ENCODE data around the gene TGFBR3. TPM values are rescaled to one million over a fixed set of nuclear protein-coding genes. Genes with fewer than 3 reads are reported as not detected.

Gene TGFBR3
- total and polyA plus RNA-seq, 8 donors, result 4.2 to 689 (median 71.5) TPM

DNA sequence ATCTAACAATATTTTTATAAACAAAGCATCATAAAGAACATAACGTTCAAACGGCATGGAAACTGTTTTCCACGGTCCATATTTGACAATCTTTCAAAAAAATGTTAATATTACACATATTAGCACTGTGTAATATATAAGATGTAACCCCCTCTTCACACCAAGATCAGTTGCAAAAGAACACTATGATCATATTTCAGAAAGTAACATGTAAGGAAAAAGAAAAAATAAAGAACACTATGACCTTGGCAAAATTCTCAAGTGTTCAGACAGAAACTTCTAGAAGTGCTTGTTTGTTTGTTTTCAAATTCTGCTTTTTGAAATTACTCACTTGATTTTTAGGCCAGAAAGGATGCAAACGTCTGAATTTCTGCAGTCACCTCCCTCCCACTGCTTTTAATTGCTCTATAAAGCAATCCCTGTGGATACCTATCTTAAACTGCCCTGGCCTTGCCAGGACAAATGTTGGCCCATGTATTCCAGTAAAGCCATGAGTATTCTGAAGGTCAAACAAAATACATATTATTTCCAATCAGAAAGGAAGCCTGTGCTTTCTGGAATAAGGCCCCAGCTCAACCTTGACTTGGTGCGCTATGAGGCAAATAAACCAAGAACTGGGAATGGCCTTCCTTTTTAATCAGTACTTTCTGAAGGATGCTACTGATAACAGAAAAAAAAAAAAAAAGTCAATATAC is 68.6 kb downstream of the TGFBR3 start:
- H3K4me3 ChIP-seq, result no peak overlapping the region
- peak overlapping the region in 3 of 5 donors; percentile 42 to 54 (median 53) for H3K27ac ChIP-seq
- DNase-seq, result no peak
- 52 to 75% (median 66%) methylated on average over 5 of the region's 5 CpGs for WGBS, 5 donors
- H3K27me3 ChIP-seq, result no peaks in the 10 kb centered on the region
- TF ChIP-seq POLR2A (IDR thresholded peaks at IDR 0.05) (no peak), POLR2AphosphoS5 (IDR thresholded peaks at IDR 0.05) (no peak), EP300 (IDR thresholded peaks at IDR 0.05) (no peak)
- TF ChIP-seq, protein P1, sequence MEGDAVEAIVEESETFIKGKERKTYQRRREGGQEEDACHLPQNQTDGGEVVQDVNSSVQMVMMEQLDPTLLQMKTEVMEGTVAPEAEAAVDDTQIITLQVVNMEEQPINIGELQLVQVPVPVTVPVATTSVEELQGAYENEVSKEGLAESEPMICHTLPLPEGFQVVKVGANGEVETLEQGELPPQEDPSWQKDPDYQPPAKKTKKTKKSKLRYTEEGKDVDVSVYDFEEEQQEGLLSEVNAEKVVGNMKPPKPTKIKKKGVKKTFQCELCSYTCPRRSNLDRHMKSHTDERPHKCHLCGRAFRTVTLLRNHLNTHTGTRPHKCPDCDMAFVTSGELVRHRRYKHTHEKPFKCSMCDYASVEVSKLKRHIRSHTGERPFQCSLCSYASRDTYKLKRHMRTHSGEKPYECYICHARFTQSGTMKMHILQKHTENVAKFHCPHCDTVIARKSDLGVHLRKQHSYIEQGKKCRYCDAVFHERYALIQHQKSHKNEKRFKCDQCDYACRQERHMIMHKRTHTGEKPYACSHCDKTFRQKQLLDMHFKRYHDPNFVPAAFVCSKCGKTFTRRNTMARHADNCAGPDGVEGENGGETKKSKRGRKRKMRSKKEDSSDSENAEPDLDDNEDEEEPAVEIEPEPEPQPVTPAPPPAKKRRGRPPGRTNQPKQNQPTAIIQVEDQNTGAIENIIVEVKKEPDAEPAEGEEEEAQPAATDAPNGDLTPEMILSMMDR (IDR thresholded peaks at IDR 0.05), result no peak
- intact Hi-C loops (cut with DNase I; ENCODE audit: low total_unique reads), result no loop called here
- H3K9me3 ChIP-seq, result no peaks in the 10 kb centered on the region
- H3K4me1 ChIP-seq, result peaks cover 8 to 55% (median 36%) of the 10 kb centered on the region in 4 donors
- H3K36me3 ChIP-seq, result no peaks in the 10 kb centered on the region

DNA sequence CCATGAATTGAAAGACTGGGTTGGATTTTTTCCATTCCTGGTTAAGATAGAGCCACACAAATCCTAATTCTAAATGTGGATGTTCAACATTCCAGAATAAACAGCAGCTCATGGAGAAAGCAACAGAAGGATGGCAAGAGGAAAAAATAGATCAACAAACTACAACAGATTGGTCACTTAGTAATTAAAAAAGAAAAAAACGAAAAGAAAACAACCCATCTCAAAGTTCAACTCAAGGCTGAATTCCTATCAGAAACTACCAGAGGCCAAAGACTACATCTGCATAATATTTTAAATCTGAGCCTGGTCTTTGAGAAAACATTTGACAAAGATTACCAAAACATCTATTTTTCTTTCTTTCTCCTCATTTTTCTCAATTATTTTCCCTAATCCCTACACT is 69.9 kb downstream of the TGFBR3 start:
- Histone ChIP-seq H3K4me3 (no peak overlapping the region), H3K27ac (peak overlapping the region in 2 of 5 donors; percentile 23 to 54), H3K36me3 (no peaks in the 10 kb centered on the region), H3K4me1 (peaks cover 8 to 61% (median 36%) of the 10 kb centered on the region in 4 donors), H3K9me3 (no peaks in the 10 kb centered on the region), H3K27me3 (no peaks in the 10 kb centered on the region)
- WGBS, 5 donors, result 50 to 88% (median 63%) methylated on average over 1 of the region's 1 CpG
- DNase-seq, result no peak
- TF ChIP-seq POLR2A (IDR thresholded peaks at IDR 0.05) (no peak), EP300 (IDR thresholded peaks at IDR 0.05) (no peak), POLR2AphosphoS5 (IDR thresholded peaks at IDR 0.05) (no peak)
- TF ChIP-seq, protein P1 (IDR thresholded peaks at IDR 0.05), result no peak
- intact Hi-C loops (cut with DNase I; ENCODE audit: low total_unique reads), result no loop called here

DNA sequence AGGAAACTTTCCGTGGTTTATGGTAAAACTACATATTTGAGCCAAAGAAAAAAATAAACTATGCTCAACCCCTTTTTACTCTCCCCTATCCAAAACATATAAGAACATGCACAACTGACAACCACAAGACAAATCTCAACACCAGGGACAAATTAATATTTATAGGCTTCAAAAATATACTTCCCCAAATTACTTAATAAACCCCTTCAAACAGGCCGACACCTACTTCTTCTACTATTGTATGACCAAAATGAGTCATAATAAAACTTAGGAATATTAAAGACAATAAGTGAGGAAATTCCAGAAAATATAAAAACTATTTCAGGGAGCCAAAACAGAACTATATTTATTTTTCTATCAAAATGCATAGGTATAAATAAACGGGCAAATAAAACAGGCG is 71.5 kb downstream of the TGFBR3 start:
- Histone ChIP-seq H3K4me3 (no peak overlapping the region), H3K36me3 (no peaks in the 10 kb centered on the region), H3K27me3 (no peaks in the 10 kb centered on the region), H3K27ac (no peak overlapping the region), H3K4me1 (peaks cover 8 to 57% (median 34%) of the 10 kb centered on the region in 4 donors), H3K9me3 (no peaks in the 10 kb centered on the region)
- TF ChIP-seq POLR2A (IDR thresholded peaks at IDR 0.05) (no peak), POLR2AphosphoS5 (IDR thresholded peaks at IDR 0.05) (no peak), EP300 (IDR thresholded peaks at IDR 0.05) (no peak)
- TF ChIP-seq, protein P1 (IDR thresholded peaks at IDR 0.05), result no peak
- intact Hi-C loops (cut with DNase I; ENCODE audit: low total_unique reads), result no loop called here
- WGBS, 5 donors, result 70 to 84% (median 76%) methylated on average over 4 of the region's 4 CpGs
- DNase-seq, result no peak

DNA sequence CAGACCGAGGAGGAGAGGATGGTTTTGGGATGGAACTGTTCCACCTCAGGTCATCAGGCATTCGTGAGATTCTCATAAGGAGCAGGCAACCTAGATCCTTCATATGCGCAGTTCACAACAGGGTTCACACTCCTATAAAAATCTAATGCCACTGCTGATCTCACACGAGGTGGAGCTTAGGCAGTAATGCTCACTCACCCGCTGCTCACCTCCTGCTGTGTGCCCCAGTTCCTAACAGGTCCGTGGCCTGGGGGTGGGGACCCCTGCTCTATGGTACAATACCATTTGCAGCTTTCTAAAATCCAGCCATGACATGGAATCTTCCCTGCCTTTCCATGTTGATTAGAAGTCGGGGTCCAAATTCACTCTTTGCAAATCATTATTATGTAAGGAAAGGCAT is 72.1 kb downstream of the TGFBR3 start:
- Histone ChIP-seq H3K36me3 (no peaks in the 10 kb centered on the region), H3K4me3 (no peak overlapping the region), H3K27me3 (no peaks in the 10 kb centered on the region), H3K4me1 (peaks cover 8 to 55% (median 32%) of the 10 kb centered on the region in 4 donors), H3K27ac (no peak overlapping the region), H3K9me3 (no peaks in the 10 kb centered on the region)
- TF ChIP-seq POLR2A (IDR thresholded peaks at IDR 0.05) (no peak), EP300 (IDR thresholded peaks at IDR 0.05) (no peak), POLR2AphosphoS5 (IDR thresholded peaks at IDR 0.05) (no peak)
- TF ChIP-seq, protein P1 (IDR thresholded peaks at IDR 0.05), result no peak
- no peak for DNase-seq
- intact Hi-C loops (cut with DNase I; ENCODE audit: low total_unique reads), result no loop called here
- WGBS, 5 donors, result 82 to 91% (median 84%) methylated on average over 7 of the region's 7 CpGs

All from stomach (tissue), 9 donors.